ENCODE results near the gene GRIN2A. TPM values are rescaled to one million over a fixed set of nuclear protein-coding genes. Genes with fewer than 3 reads are reported as not detected.

Gene GRIN2A
- total and polyA plus RNA-seq, 2 of the 8 experiments (the other 6 are each of a cell fraction or from before 2014, with no cell fraction given), result 0.18 to 1.8 TPM

DNA sequence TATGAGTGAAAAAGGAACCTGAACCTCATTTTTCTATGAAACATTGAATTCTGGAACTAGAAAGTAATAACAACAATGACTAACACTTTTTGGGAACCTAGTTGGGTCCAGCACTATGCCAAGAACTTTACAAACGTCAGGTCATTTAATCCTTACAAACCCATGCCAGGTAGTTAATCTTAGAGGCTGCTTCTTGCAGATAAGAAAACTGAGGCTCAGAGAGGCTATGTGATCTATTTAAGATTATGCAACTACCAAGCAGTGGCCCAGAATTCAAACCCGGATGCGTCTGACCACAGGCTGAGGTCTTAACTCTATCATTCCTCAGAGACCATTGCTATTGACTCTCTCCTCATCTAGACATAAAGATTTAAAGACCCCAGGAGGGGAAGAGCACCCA lies 358.7 kb downstream of the GRIN2A start:
- 84% methylated on average over 3 of the region's 3 CpGs; no CpG with 5 or more reads in 1 of the 2 experiments for WGBS, 2 experiments (ENCODE audit: extremely low coverage in 1 of 2, insufficient coverage in 1 of 2, insufficient read length in 1 of 2, insufficient replicate concordance in 2 of 2, low coverage in 1 of 2, low lambda C conversion rate in 2 of 2, missing lambda C conversion rate in 1 of 2)
- Histone ChIP-seq H3K27me3 (replicated peaks in 1 of 4; ENCODE audit: control insufficient read depth in 3 of 4, extremely low read depth in 1 of 4, insufficient read depth in 3 of 4, low read length in 3 of 4) (peaks cover 1 to 4% (median 2%) of the 10 kb centered on the region in 4 experiments; a peak in 5 of 7 replicates), H3K36me3 (ENCODE audit: control insufficient read depth in 2 of 4, insufficient read depth in 4 of 4, low read length in 3 of 4) (no peaks in the 10 kb centered on the region), H3K4ac (replicated peaks; ENCODE audit: insufficient read length, low read depth, low read length) (no peak overlapping the region), H4K8ac (ENCODE audit: extremely low read depth, insufficient read depth, low read length) (no peak overlapping the region), H2BK12ac (ENCODE audit: low read depth, low read length) (no peak overlapping the region), H2AFZ (ENCODE audit: low read length) (no peak overlapping the region), H2BK120ac (replicated peaks; ENCODE audit: low read depth, low read length) (no peak overlapping the region), H2AK5ac (ENCODE audit: low read depth, low read length) (no peak overlapping the region), H3K56ac (replicated peaks; ENCODE audit: insufficient read length, low read depth, low read length) (no peak overlapping the region), H2BK5ac (ENCODE audit: low read depth, low read length) (no peak overlapping the region), H3K79me2 (ENCODE audit: control insufficient read depth in 1 of 2, insufficient read depth in 2 of 2, low read length in 2 of 2) (no peaks in the 10 kb centered on the region), H3K79me1 (ENCODE audit: low read depth, low read length) (no peaks in the 10 kb centered on the region), H2BK20ac (ENCODE audit: low read length) (no peak overlapping the region), H3K4me3 (ENCODE audit: extremely low read depth in 1 of 4, insufficient read depth in 2 of 4, low read depth in 3 of 4, low read length in 4 of 4) (no peak overlapping the region), H3K9me3 (ENCODE audit: insufficient read depth in 2 of 2, low read depth in 1 of 2, low read length in 1 of 2) (no peaks in the 10 kb centered on the region), H4K20me1 (replicated peaks in 1 of 2; ENCODE audit: control insufficient read depth in 1 of 2, insufficient read depth in 2 of 2, low read length in 2 of 2) (no peaks in the 10 kb centered on the region), H3K4me2 (ENCODE audit: insufficient read depth in 1 of 2, low read depth in 2 of 2, low read length in 2 of 2) (no peak overlapping the region), H3K23ac (ENCODE audit: insufficient read length) (no peak overlapping the region), H3K27ac (ENCODE audit: low read depth, low read length) (no peak overlapping the region), H4K91ac (replicated peaks; ENCODE audit: insufficient read length, low read length) (no peak overlapping the region), H3K23me2 (ENCODE audit: low read depth, low read length) (peaks cover 6% of the 10 kb centered on the region; the same call in 1 of the 2 replicates), H2BK15ac (ENCODE audit: low read length) (no peak overlapping the region), H3K18ac (ENCODE audit: extremely low read depth, low read length) (no peak overlapping the region), H4K5ac (ENCODE audit: insufficient read length, low read depth, low read length) (no peak overlapping the region), H3K14ac (ENCODE audit: insufficient read length) (no peak overlapping the region), H3K4me1 (replicated peaks in 1 of 4; ENCODE audit: control insufficient read depth in 3 of 4, insufficient read depth in 4 of 4, low read length in 3 of 4) (peaks cover 12 to 45% (median 21%) of the 10 kb centered on the region in 4 experiments; a peak in 6 of 7 replicates), H3K9ac (replicated peaks in 1 of 4; ENCODE audit: extremely low read depth in 1 of 4, low read depth in 3 of 4, low read length in 3 of 4) (no peak overlapping the region)
- POLR2A ChIA-PET (ENCODE audit: partially characterized antibody), result no interaction called here
- FAIRE-seq (no peak), DNase-seq (ENCODE audit: low read depth in 1 of 2, low spot score in 2 of 2) (no peak)
- CTCF ChIA-PET (ENCODE audit: partially characterized antibody), result interaction anchor here (0.6 to 3.0 kb wide), 5 partner anchors 8 to 360 kb away, joined by 3 to 16 read pairs (median 4); no protein-coding TSS in a partner anchor
- TF ChIP-seq SP1 (IDR thresholded peaks at IDR 0.05; ENCODE audit: low read depth, low read length), result no peak
- no peak for TF ChIP-seq JUND (IDR thresholded peaks at IDR 0.05; ENCODE audit: low read length)
- TF ChIP-seq TBP (IDR thresholded peaks at IDR 0.05; ENCODE audit: low read depth, low read length), result no peak
- TF ChIP-seq, protein P1, sequence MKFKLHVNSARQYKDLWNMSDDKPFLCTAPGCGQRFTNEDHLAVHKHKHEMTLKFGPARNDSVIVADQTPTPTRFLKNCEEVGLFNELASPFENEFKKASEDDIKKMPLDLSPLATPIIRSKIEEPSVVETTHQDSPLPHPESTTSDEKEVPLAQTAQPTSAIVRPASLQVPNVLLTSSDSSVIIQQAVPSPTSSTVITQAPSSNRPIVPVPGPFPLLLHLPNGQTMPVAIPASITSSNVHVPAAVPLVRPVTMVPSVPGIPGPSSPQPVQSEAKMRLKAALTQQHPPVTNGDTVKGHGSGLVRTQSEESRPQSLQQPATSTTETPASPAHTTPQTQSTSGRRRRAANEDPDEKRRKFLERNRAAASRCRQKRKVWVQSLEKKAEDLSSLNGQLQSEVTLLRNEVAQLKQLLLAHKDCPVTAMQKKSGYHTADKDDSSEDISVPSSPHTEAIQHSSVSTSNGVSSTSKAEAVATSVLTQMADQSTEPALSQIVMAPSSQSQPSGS (IDR thresholded peaks at IDR 0.05; ENCODE audit: low read length), result no peak
- no peak for TF ChIP-seq PHF8 (conservative IDR thresholded peaks at IDR 0.05; ENCODE audit: low read depth, low read length)
- TF ChIP-seq RNF2 (IDR thresholded peaks at IDR 0.05; ENCODE audit: borderline replicate concordance, low read depth, low read length, missing control alignments, poor library complexity, severe bottlenecking), result no peak
- TF ChIP-seq EZH2 (IDR thresholded peaks at IDR 0.05; ENCODE audit: low read depth, low read length, severe bottlenecking), result no peak
- TF ChIP-seq NANOG (IDR thresholded peaks at IDR 0.05; ENCODE audit: insufficient read depth, low read depth, low read length, poor library complexity, severe bottlenecking), result no peak
- no peak for TF ChIP-seq SP4 (IDR thresholded peaks at IDR 0.05; ENCODE audit: low read length)
- no peak for TF ChIP-seq TAF1 (IDR thresholded peaks at IDR 0.05; ENCODE audit: low read depth, low read length)
- TF ChIP-seq, protein P2, sequence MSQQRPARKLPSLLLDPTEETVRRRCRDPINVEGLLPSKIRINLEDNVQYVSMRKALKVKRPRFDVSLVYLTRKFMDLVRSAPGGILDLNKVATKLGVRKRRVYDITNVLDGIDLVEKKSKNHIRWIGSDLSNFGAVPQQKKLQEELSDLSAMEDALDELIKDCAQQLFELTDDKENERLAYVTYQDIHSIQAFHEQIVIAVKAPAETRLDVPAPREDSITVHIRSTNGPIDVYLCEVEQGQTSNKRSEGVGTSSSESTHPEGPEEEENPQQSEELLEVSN (IDR thresholded peaks at IDR 0.05), result no peak
- TF ChIP-seq GTF2F1 (IDR thresholded peaks at IDR 0.05; ENCODE audit: borderline replicate concordance, low read depth, low read length), result no peak
